Brain pericyte (primary cell): ENCODE measurements around the gene TRPV4.
"Not testable (repeated sequence)": the region's sequence is repeated elsewhere in the genome, so short reads cannot be mapped to it uniquely, and the experiment has no call there.

Experiments
- DNase-seq: peaks from one replicate; pipeline ENCODE4 v3.0.0-alpha.2; 2012; ENCODE audit warnings: low read depth, low spot score

Gene TRPV4

GRCh38 chr12:109833307-109834189, at the start of gene TRPV4:
TRPV4 (minus strand) TSS chr12:109833398; CDS start chr12:109814796, 18,602 bp downstream.
- no peak for DNase-seq

- no peak for DNase-seq
Observed at GRCh38 chr12:109881752-109882151, 48.6 kb upstream of the TRPV4 start.

GRCh38 chr12:109880938-109881337, 47.7 kb upstream of the TRPV4 start:
- DNase-seq = no peak

GRCh38 chr12:109880043-109880931, 47.1 kb upstream of the TRPV4 start, which contains the start of gene GLTP:
GLTP (minus strand) TSS chr12:109880541; CDS start chr12:109880374, 167 bp downstream.
- no peak for DNase-seq

GRCh38 chr12:109879351-109880042, 46.3 kb upstream of the TRPV4 start:
- no peak for DNase-seq

GRCh38 chr12:109878749-109879148, 45.6 kb upstream of the TRPV4 start:
- no peak for DNase-seq

- no peak for DNase-seq
Observed at GRCh38 chr12:109878247-109878625, 45.0 kb upstream of the TRPV4 start.

GRCh38 chr12:109877504-109878246, 44.5 kb upstream of the TRPV4 start:
- DNase-seq = no peak

GRCh38 chr12:109876406-109876805, 43.2 kb upstream of the TRPV4 start:
- DNase-seq = no peak

- no peak for DNase-seq
Observed at GRCh38 chr12:109875572-109876131, 42.5 kb upstream of the TRPV4 start.

- DNase-seq = no peak
Observed at GRCh38 chr12:109873653-109874052, 40.5 kb upstream of the TRPV4 start.

GRCh38 chr12:109871668-109872314, 38.6 kb upstream of the TRPV4 start:
- DNase-seq = no peak

GRCh38 chr12:109870648-109871047, 37.5 kb upstream of the TRPV4 start:
- DNase-seq = no peak

- no peak for DNase-seq
Observed at GRCh38 chr12:109868182-109869051, 35.2 kb upstream of the TRPV4 start.

- no peak for DNase-seq
Observed at GRCh38 chr12:109864916-109865315, 31.7 kb upstream of the TRPV4 start.

- no peak for DNase-seq
Observed at GRCh38 chr12:109863847-109864712, 30.9 kb upstream of the TRPV4 start.

- DNase-seq = not testable (repeated sequence)
Observed at GRCh38 chr12:109862491-109862890, 29.3 kb upstream of the TRPV4 start.

GRCh38 chr12:109861689-109862314, 28.6 kb upstream of the TRPV4 start:
- no peak for DNase-seq
